ENCODE data around the gene MAGEC1. TPM values are rescaled to one million over a fixed set of nuclear protein-coding genes. Genes with fewer than 3 reads are reported as not detected.
"Not testable (repeated sequence)": the region's sequence is repeated elsewhere in the genome, so short reads cannot be mapped to it uniquely, and the experiment has no call there.

The MAGEC1 gene, protein sequence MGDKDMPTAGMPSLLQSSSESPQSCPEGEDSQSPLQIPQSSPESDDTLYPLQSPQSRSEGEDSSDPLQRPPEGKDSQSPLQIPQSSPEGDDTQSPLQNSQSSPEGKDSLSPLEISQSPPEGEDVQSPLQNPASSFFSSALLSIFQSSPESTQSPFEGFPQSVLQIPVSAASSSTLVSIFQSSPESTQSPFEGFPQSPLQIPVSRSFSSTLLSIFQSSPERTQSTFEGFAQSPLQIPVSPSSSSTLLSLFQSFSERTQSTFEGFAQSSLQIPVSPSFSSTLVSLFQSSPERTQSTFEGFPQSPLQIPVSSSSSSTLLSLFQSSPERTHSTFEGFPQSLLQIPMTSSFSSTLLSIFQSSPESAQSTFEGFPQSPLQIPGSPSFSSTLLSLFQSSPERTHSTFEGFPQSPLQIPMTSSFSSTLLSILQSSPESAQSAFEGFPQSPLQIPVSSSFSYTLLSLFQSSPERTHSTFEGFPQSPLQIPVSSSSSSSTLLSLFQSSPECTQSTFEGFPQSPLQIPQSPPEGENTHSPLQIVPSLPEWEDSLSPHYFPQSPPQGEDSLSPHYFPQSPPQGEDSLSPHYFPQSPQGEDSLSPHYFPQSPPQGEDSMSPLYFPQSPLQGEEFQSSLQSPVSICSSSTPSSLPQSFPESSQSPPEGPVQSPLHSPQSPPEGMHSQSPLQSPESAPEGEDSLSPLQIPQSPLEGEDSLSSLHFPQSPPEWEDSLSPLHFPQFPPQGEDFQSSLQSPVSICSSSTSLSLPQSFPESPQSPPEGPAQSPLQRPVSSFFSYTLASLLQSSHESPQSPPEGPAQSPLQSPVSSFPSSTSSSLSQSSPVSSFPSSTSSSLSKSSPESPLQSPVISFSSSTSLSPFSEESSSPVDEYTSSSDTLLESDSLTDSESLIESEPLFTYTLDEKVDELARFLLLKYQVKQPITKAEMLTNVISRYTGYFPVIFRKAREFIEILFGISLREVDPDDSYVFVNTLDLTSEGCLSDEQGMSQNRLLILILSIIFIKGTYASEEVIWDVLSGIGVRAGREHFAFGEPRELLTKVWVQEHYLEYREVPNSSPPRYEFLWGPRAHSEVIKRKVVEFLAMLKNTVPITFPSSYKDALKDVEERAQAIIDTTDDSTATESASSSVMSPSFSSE
- total RNA-seq, result 1 to 10 TPM in 1 of 2 donors, not detected in 1; 8.6 TPM

DNA sequence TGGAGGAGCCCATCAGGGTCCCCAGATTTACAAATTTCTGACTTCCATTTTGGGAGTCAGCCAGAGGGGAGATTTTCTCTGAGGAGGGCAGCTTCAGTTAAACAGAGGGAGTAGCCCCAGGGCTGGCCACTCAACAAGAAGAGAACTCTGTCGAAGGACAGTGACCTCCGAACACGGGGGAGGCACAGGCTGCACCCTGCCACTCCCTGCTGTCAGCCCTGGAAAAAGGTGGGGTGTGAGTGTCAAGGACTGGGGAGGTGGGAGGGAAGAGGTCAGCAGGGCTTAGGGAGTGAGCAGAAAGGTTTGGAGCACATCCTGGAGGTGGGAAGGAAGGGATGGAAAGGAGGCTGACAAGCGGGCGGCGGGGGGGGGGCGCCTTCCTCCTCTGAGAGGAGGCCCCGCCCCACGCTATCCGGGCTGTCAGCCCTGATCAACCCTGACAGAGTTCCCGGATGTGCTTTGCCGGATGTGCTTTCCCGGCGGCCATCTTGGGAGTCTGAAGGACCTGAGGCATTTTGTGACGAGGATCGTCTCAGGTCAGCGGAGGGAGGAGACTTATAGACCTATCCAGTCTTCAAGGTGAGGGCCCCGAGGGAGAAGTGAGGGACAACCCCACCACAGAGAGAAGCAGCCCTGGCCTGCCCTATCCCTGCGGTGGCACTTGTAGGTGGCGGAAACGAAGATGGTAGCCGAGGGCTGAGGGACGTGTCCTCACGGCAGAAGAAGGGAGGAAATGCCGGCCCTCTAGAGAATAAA lies at the start of gene MAGEC1:
TSS of gene MAGEC1 (plus strand) at position 495 of the 756 bp plus-strand sequence. CDS start 1,179 bp downstream, outside the sequence.
- Histone ChIP-seq H3K27ac (no peak within 1 kb of the TSS), H3K4me3 (no peak within 1 kb of the TSS), H3K36me3 (no peaks in the 10 kb centered on the region), H3K4me1 (replicated peaks) (no peaks in the 10 kb centered on the region), H3K9me3 (no peaks in the 10 kb centered on the region), H3K27me3 (replicated peaks; ENCODE audit: insufficient read depth) (no peaks in the 10 kb centered on the region)
- intact Hi-C loops (cut with DNase I), result no loop called here
- DNase-seq (ENCODE audit: low spot score), result no peak
- 96% methylated on average over 16 of the region's 25 CpGs for WGBS
- TF ChIP-seq, protein P1, sequence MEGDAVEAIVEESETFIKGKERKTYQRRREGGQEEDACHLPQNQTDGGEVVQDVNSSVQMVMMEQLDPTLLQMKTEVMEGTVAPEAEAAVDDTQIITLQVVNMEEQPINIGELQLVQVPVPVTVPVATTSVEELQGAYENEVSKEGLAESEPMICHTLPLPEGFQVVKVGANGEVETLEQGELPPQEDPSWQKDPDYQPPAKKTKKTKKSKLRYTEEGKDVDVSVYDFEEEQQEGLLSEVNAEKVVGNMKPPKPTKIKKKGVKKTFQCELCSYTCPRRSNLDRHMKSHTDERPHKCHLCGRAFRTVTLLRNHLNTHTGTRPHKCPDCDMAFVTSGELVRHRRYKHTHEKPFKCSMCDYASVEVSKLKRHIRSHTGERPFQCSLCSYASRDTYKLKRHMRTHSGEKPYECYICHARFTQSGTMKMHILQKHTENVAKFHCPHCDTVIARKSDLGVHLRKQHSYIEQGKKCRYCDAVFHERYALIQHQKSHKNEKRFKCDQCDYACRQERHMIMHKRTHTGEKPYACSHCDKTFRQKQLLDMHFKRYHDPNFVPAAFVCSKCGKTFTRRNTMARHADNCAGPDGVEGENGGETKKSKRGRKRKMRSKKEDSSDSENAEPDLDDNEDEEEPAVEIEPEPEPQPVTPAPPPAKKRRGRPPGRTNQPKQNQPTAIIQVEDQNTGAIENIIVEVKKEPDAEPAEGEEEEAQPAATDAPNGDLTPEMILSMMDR (IDR thresholded peaks at IDR 0.05), result no peak
- TF ChIP-seq POLR2A (IDR thresholded peaks at IDR 0.05) (no peak), POLR2AphosphoS5 (IDR thresholded peaks at IDR 0.05) (no peak)

DNA sequence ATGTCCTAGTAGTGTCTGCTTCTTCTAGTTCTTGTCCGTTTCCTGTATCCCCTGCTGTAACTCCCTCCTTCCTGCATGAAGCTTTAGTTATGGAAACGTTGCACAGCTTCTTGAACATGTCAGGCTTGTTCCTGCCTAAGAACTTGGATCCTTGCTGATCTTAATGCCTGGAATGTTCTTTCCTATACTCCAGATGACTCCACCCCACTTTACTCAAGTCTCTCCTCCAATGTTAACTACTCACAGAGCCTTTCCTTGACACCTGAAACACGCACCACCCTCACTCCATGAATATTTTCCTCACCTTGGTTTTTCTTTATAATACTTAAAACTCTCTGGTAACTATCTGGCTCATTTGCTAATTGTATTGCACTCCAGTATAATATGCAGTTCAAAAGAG lies 46.2 kb upstream of the MAGEC1 start:
- no peak for TF ChIP-seq POLR2A (IDR thresholded peaks at IDR 0.05)
- TF ChIP-seq, protein P1 (IDR thresholded peaks at IDR 0.05), result no peak
- no peak for TF ChIP-seq POLR2AphosphoS5 (IDR thresholded peaks at IDR 0.05)
- no peaks in the 10 kb centered on the region for H3K27me3 ChIP-seq (replicated peaks; ENCODE audit: insufficient read depth)
- no peak overlapping the region for H3K27ac ChIP-seq
- intact Hi-C loops (cut with DNase I), result no loop called here
- DNase-seq (ENCODE audit: low spot score), result no peak
- no peaks in the 10 kb centered on the region for H3K9me3 ChIP-seq
- H3K4me1 ChIP-seq (replicated peaks), result no peaks in the 10 kb centered on the region
- no peak overlapping the region for H3K4me3 ChIP-seq
- no peaks in the 10 kb centered on the region for H3K36me3 ChIP-seq
- WGBS, result 62% methylated on average over 3 of the region's 3 CpGs

- WGBS, result 70% methylated on average over 5 of the region's 5 CpGs
- Histone ChIP-seq H3K4me1 (replicated peaks) (no peaks in the 10 kb centered on the region), H3K27me3 (replicated peaks; ENCODE audit: insufficient read depth) (no peaks in the 10 kb centered on the region), H3K9me3 (no peaks in the 10 kb centered on the region), H3K4me3 (no peak overlapping the region), H3K36me3 (no peaks in the 10 kb centered on the region), H3K27ac (no peak overlapping the region)
- intact Hi-C loops (cut with DNase I), result no loop called here
- TF ChIP-seq POLR2A (IDR thresholded peaks at IDR 0.05) (no peak), POLR2AphosphoS5 (IDR thresholded peaks at IDR 0.05) (no peak)
- TF ChIP-seq, protein P1 (IDR thresholded peaks at IDR 0.05), result no peak
- DNase-seq (ENCODE audit: low spot score), result no peak
Observed at GRCh38 chrX:141879616-141880015, 24.1 kb upstream of the MAGEC1 start.

- H3K4me1 ChIP-seq (replicated peaks); H3K4me3 ChIP-seq; H3K36me3 ChIP-seq; H3K9me3 ChIP-seq; intact Hi-C loops (cut with DNase I); H3K27me3 ChIP-seq (replicated peaks; ENCODE audit: insufficient read depth); DNase-seq (ENCODE audit: low spot score); H3K27ac ChIP-seq: not testable (repeated sequence)
- WGBS, result 58% methylated on average over 4 of the region's 5 CpGs
Observed at GRCh38 chrX:141888811-141889210, 14.9 kb upstream of the MAGEC1 start.

Measured in prostate gland (tissue), 2 donors.